Stimulated activated naive CD8-positive, alpha-beta T cell treated with anti-CD3 and anti-CD28 coated beads, Interleukin-15, Interleukin-2, amounts not matched to agents 100 U/mL and 50 U/mL, for 24 hours (primary cell): ENCODE measurements around the gene KRTAP5-6.

Source experiments
- ATAC-seq: fragments of 150-1000 bp; cut with Tn5 transposase; one replicate; pipeline ENCODE4 v1.10.0; 2021
- DNase-seq: peaks from one replicate; pipeline ENCODE4 v3.0.0; 2021

The KRTAP5-6 gene

DNA sequence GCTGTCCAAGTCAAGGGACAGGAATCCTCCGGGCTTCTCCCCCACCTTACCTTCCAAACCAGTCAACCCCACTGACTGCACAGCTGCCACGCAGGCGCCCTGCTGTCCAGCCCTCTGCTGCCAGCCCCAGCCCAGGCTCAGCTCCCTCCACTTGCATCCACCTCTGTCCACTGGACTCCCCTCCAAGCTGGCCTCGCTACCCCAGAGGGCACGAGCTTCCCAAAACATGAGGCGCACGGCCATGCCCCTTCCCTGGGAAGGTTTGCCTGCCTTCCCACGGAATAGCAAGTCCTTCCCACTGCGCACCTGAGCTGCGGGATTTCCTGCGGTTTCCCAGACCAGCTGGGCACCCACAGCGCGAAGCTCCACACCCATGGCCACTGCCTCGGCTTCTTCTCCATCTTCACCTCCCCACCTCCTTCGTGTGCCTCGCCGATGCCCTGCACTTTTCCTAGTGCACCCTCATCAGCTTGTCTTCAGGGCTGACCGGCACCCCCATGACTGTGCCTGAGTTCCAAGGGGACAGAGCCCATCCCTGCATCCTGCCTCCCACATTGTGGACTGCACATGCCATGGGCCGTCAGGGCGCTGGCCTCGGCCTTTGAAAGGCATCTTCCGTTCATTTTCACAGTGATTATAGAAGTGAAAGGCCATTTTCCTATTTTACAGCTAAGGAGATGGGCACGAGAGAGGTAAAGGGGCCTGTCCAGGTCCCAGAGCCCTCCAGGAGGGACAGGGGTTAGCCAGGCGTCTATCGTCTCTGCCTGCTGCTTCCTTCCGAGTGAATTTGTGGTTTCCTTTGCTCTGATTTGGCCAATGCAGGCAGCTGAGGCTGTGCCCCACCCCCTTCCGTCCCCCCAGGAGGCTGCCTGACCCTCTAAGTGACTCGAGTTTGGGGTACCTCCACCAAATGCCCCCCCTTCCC lies 37.0 kb downstream of the KRTAP5-6 start:
- DNase-seq (no peak), ATAC-seq (no peak)

DNA sequence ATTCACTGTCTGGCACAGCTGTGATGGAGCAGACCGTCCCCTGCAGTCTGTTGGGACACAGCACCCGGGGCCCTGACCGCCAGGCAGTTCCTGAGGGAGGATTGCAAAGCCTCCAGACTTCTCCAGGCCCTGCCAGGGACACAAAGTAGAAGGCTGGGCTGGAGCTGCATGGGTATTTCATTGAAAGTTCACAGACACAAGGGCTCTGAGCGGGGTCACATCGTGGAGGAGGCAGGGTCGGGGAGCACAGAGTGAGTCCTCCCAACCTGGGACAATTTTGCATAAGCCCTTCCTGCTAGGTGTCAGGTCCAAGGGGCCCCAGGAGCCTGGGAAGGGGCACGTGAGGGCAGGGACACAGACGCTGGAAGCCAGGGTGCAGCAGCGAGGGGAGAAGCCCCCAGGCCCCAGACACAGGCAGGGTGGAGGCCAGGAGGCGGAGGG lies 37.7 kb downstream of the KRTAP5-6 start:
- no peak for ATAC-seq
- DNase-seq, result no peak

DNA sequence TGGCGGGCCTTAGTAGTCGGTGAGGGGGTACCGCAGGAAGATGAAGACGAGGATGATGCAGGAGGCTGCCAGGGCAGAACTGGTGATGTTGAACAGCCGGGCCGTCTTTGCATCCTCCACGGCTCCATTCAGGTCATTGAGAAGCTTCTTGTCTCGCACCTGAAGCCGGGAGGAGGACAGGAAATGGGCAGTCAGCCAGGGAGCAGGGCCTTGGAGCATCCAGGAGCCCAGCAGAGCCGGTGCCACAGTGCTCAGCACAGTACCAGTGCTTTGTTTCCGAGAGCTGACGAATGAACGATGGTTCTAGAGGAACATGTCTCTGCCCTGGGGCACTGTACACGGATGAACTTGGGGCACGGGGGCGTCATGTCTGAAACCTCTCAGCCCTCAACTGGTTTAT lies 38.3 kb downstream of the KRTAP5-6 start:
- no peak for ATAC-seq
- DNase-seq, result no peak

- DNase-seq (no peak), ATAC-seq (no peak)
Measured at GRCh38 chr11:1736447-1736992, 39.5 kb downstream of the KRTAP5-6 start.

DNA sequence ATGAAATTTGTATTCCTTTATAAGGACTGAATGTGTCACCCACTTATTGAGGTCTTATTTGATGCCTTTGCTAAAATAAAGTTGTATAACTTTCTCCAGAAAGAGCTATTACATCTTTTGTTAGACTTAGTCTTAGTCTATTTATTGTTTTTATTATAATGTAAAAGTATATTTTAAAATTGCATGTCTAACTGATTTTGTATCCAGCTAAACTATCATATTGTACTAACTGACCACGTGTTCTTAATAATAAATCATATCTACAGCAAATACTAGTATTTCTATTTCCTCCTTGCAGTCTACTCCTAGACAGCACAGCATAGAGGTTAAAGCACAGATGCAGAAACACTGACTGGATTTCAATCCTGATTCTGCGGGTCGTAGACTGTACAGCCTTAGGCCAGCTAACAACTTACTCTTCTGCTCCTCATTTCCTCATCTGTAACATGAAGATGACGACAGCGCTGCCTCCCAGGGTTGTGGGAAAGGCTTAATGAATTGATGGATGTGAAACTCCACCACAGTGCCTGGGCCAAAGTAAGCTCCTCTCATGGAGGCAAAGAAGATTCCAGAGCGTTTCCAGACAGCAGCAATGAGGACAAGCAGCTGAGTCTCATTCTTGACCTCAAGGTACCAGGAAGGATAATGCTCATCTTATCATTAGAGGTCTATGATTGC lies 40.2 kb downstream of the KRTAP5-6 start:
- ATAC-seq, result no peak
- no peak for DNase-seq

DNA sequence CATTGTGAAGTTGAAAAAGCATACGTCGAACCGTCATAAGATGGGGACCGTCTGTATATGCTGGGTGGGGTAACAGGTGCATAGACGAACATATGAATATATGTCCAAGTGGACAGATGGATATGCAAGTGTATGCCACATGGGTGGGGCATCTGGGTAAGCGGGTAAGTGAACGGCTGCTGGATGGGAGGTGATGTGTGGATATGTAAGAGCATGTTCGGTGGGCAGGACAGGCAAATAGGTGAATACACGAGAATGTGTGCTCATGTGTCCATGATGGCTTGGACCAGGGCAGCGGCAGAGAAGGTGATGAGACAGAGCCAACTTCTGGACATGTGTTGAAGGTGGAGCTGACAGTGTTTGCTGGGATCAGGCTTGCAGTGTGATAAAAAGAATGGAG lies 41.4 kb downstream of the KRTAP5-6 start:
- no peak for DNase-seq
- no peak for ATAC-seq

DNA sequence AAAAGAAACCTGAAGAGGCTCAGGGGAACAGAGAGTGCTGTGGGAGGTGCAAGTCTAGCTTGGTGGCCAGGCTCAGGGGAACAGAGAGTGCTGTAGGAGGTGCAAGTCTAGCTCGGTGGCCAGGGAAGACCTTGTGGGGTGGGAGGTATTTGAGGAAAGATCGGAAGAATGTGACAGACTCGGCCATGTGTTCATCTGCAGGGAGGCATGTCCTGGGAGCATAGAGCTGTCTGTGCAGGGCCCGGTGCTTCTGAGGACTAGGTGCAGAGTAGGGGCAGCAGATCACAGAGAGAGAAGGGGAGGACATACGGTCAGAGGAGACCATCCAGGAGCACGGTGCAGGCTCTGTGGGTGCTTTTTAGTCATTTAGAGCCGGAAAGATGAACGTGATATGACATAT lies 42.6 kb downstream of the KRTAP5-6 start:
- ATAC-seq, result no peak
- DNase-seq, result no peak

DNA sequence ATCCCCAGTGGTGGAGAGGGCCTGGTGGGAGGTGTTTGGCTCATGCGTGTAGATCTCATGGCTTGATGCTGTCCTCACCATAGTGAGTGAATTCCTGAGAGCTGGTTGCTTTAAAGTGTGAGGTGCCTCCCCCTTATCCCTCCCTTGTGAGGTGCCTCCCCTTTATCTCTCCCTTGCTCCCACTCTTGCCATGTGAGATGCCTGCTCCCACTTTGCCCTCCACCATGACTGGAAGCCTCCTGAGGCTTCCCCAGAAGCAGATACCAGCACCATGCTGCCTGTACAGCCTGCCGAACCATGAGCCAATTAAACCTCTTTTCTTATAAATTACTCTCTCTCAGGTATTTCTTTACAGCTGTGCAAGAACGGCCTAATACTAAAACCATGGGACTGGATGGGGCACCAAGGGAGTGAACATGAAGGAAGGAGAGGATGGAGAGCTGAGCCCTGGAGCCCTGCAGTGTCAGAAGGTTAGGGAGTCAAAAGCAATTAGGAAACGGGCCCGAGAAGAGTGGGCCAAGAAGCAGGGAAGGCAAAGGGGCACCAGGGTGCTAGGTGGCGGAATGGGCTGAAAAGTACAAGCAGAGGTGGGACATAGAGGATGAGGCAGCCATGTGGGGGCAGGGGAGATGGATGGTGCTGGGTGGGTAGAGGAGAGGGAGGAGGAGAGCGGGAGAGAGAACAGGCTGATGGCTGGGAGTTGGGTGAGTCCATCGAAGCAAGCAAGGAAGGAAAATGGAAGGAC lies 44.0 kb downstream of the KRTAP5-6 start:
- DNase-seq (no peak), ATAC-seq (no peak)

- ATAC-seq (no peak), DNase-seq (no peak)
Measured at GRCh38 chr11:1741741-1742140, 44.7 kb downstream of the KRTAP5-6 start.

- ATAC-seq (peak; percentile 81), DNase-seq (peak; percentile 20)
Measured at GRCh38 chr11:1742371-1742770, 45.4 kb downstream of the KRTAP5-6 start.

- ATAC-seq (no peak), DNase-seq (no peak)
Measured at GRCh38 chr11:1742869-1743584, 46.0 kb downstream of the KRTAP5-6 start.

- DNase-seq, result no peak
- no peak for ATAC-seq
Measured at GRCh38 chr11:1743585-1744136, 46.7 kb downstream of the KRTAP5-6 start.

GRCh38 chr11:1744137-1744886 lies 47.3 kb downstream of the KRTAP5-6 start:
- no peak for ATAC-seq

DNA sequence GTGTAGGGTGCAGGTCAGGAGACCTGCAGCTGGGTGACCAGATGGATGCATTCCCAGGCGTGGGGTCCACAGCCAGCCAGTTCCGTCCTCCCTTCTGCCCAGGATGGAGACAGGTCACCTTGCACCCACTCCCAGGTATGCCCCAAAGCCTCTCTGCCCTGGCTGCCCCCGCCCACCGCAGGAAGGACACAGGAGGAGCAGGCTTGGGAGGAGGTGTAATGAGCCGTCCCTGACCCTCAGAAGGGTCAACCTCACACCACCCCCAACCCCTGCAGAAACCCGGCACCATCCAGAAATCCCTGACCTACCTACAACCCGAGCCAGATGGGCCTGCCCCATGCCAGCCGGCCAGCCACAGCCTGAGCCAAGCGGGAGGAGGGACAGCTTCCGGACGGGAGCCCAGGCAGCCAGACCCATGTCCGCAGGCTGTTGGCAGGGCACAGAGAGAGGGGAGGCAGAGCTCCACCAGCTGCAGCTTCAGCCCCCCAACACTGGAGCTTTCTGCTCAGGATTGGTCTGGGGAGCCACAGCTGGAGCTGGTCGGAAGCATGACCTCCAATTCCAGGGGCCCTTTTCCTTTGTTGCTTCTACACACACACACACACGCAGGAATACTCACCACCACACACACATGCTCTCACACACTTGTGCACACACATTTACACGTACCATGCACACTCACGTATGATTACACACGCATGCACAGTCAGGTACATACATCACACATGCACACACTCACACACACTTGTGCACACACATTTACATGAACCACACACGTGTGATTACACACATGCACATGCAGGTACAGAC lies 48.1 kb downstream of the KRTAP5-6 start:
- no peak for DNase-seq
- no peak for ATAC-seq

More at GRCh38 chr11:1744137-1744886, 47.3 kb downstream of the KRTAP5-6 start:
- DNase-seq, result no peak

GRCh38 chr11:1745701-1746320 lies 48.8 kb downstream of the KRTAP5-6 start:
- ATAC-seq, result no peak
- no peak for DNase-seq

DNA sequence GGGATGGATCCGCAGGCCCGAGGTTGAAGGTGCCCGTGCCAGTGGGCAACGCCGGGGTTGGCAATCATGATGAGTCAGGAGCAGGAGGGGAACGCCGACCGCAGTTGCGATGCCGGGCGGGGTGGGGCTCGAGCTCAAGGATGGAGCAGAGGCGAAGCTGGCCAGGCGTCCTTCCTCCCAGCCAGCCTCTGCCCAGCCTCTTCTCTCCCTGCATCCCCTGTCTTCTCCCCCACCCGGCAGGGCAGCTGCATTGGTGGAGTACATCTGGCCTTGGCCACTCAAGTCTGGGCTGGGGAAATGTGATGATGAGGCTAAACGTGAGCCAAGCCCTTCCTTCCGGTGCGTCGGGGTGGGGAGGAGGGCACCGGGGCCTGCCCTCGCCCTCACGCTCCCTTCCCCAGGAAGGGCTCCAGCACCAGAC lies 49.5 kb downstream of the KRTAP5-6 start:
- no peak for DNase-seq
- no peak for ATAC-seq

GRCh38 chr11:1746956-1747752 lies 50.2 kb downstream of the KRTAP5-6 start:
- ATAC-seq (no peak), DNase-seq (no peak)
